ENCODE results near the gene SETD2.

DNA sequence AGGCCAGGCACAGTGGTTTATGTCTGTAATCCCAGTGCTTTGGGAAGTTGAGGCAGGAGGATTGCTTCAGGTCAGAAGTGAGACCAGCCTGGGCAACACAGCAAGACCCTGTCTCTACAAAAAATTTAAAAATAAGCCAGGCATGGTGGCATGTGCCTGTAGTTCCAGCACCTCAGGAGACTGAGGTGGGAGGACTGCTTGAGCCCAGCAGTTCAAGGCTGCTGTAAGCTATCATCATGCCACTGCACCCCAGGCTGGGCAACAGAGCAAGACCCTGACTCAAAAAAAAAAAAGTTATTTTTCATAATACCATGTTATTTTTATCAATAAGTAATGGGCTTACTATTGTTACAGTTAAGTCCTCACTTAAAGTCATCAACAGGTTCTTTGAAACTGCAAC lies 59.7 kb downstream of the SETD2 start:
- TF ChIP-seq EZH2 (IDR thresholded peaks at IDR 0.05; ENCODE audit: low read length, unreplicated experiment) (no peak), EZH2phosphoT487 (IDR thresholded peaks at IDR 0.05; ENCODE audit: borderline replicate concordance, low read length) (no peak)
- TF ChIP-seq, protein P1, sequence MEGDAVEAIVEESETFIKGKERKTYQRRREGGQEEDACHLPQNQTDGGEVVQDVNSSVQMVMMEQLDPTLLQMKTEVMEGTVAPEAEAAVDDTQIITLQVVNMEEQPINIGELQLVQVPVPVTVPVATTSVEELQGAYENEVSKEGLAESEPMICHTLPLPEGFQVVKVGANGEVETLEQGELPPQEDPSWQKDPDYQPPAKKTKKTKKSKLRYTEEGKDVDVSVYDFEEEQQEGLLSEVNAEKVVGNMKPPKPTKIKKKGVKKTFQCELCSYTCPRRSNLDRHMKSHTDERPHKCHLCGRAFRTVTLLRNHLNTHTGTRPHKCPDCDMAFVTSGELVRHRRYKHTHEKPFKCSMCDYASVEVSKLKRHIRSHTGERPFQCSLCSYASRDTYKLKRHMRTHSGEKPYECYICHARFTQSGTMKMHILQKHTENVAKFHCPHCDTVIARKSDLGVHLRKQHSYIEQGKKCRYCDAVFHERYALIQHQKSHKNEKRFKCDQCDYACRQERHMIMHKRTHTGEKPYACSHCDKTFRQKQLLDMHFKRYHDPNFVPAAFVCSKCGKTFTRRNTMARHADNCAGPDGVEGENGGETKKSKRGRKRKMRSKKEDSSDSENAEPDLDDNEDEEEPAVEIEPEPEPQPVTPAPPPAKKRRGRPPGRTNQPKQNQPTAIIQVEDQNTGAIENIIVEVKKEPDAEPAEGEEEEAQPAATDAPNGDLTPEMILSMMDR (conservative IDR thresholded peaks at IDR 0.05; ENCODE audit: low read depth, low read length), result no peak
